H9 (cell line): ENCODE data around the gene SIGMAR1. TPM values are rescaled to one million over a fixed set of nuclear protein-coding genes. Genes with fewer than 3 reads are reported as not detected.

Experiments
- DNase-seq: peaks from one replicate; pipeline ENCODE4 v3.0.0-alpha.2; 2017
- H2AFZ ChIP-seq: one replicate; pipeline ENCODE4 v1.6.1; 2013; ENCODE audit warnings: mild to moderate bottlenecking, low read length, control low read depth, moderate library complexity
- H2AK5ac ChIP-seq: 2 replicates; pipeline ENCODE4 v1.6.1; 2013; ENCODE audit warnings: low read length, control low read depth, mixed read lengths; ENCODE audit not compliant: insufficient read length
- H2BK120ac ChIP-seq: one replicate; pipeline ENCODE4 v1.6.1; 2013; ENCODE audit warnings: low read depth, mild to moderate bottlenecking, low read length, control low read depth, inconsistent platforms; ENCODE audit not compliant: poor library complexity, severe bottlenecking
- H2BK12ac ChIP-seq: 2 replicates; pipeline ENCODE4 v1.6.1; 2013; ENCODE audit warnings: low read length, control low read depth, mixed read lengths, low read depth; ENCODE audit not compliant: insufficient read length
- H2BK15ac ChIP-seq: 2 replicates; pipeline ENCODE4 v1.6.1; 2013; ENCODE audit warnings: low read depth, low read length, control low read depth
- H2BK20ac ChIP-seq: one replicate; pipeline ENCODE4 v1.6.1; 2013; ENCODE audit warnings: low read depth, mild to moderate bottlenecking, low read length, control low read depth, inconsistent platforms; ENCODE audit not compliant: poor library complexity, severe bottlenecking
- H2BK5ac ChIP-seq: 2 replicates; pipeline ENCODE4 v1.6.1; 2013; ENCODE audit warnings: low read length, control low read depth, mixed read lengths; ENCODE audit not compliant: insufficient read length
- H3K14ac ChIP-seq: 2 replicates; pipeline ENCODE4 v1.6.1; 2013; ENCODE audit warnings: low read length, control low read depth; ENCODE audit not compliant: insufficient read depth
- H3K18ac ChIP-seq: 2 replicates; pipeline ENCODE4 v1.6.1; 2013; ENCODE audit warnings: low read depth, mild to moderate bottlenecking, mixed read lengths, low read length, control low read depth; ENCODE audit not compliant: insufficient read length
- H3K23ac ChIP-seq: 2 replicates; pipeline ENCODE4 v1.6.1; 2013; ENCODE audit warnings: low read length, control low read depth, mixed read lengths, low read depth; ENCODE audit not compliant: insufficient read length
- H3K23me2 ChIP-seq: 2 replicates; pipeline ENCODE4 v1.6.1; 2013; ENCODE audit warnings: low read depth, mild to moderate bottlenecking, mixed read lengths, low read length, control low read depth; ENCODE audit not compliant: insufficient read length, poor library complexity, severe bottlenecking
- H3K27ac ChIP-seq: 2 replicates; pipeline ENCODE4 v1.5.1; 2013; ENCODE audit warnings: low read length, control low read depth, mixed read lengths, low read depth; ENCODE audit not compliant: insufficient read length
- H3K27me3 ChIP-seq: 2 replicates; pipeline ENCODE4 v1.6.1; 2013; ENCODE audit warnings: low read length, control low read depth, inconsistent platforms; ENCODE audit not compliant: insufficient read depth
- H3K4ac ChIP-seq: 2 replicates; pipeline ENCODE4 v1.6.1; 2013; ENCODE audit warnings: low read depth, mild to moderate bottlenecking, control low read depth, inconsistent platforms, low read length, moderate library complexity
- H3K4me1 ChIP-seq: 2 replicates; pipeline ENCODE4 v1.6.1; 2013; ENCODE audit warnings: low read length, control low read depth, inconsistent platforms; ENCODE audit not compliant: insufficient read depth
- H3K4me2 ChIP-seq: 2 replicates; pipeline ENCODE4 v1.6.1; 2013; ENCODE audit warnings: low read length, control low read depth, mixed read lengths; ENCODE audit not compliant: insufficient read length, insufficient read depth
- H3K56ac ChIP-seq: 2 replicates; pipeline ENCODE4 v1.6.1; 2013; ENCODE audit warnings: low read depth, mild to moderate bottlenecking, mixed read lengths, low read length, control low read depth; ENCODE audit not compliant: insufficient read length
- H3K79me1 ChIP-seq: 2 replicates; pipeline ENCODE4 v1.6.1; 2013; ENCODE audit warnings: low read depth, mild to moderate bottlenecking, moderate library complexity, low read length, control low read depth, inconsistent platforms; ENCODE audit not compliant: insufficient read depth, poor library complexity, severe bottlenecking
- H3K79me2 ChIP-seq: 2 replicates; pipeline ENCODE4 v1.6.1; 2013; ENCODE audit warnings: low read length, control low read depth, inconsistent platforms; ENCODE audit not compliant: insufficient read depth
- H3K9ac ChIP-seq: 2 replicates; pipeline ENCODE4 v1.6.1; 2013; ENCODE audit warnings: low read length, control low read depth, mixed read lengths; ENCODE audit not compliant: insufficient read length; ENCODE audit errors: extremely low read depth
- H3K9me3 ChIP-seq: one replicate; pipeline ENCODE4 v1.6.1; 2013; ENCODE audit warnings: low read depth, low read length, inconsistent platforms; ENCODE audit not compliant: control insufficient read depth
- H3T11ph ChIP-seq: one replicate; pipeline ENCODE4 v1.6.1; 2013; ENCODE audit warnings: mild to moderate bottlenecking, low read length, control low read depth, inconsistent platforms
- H4K20me1 ChIP-seq: one replicate; pipeline ENCODE4 v1.6.1; 2013; ENCODE audit not compliant: control insufficient read depth, insufficient read length, insufficient read depth
- H4K5ac ChIP-seq: 2 replicates; pipeline ENCODE4 v1.6.1; 2013; ENCODE audit warnings: low read depth, mild to moderate bottlenecking, mixed read lengths, low read length, control low read depth; ENCODE audit not compliant: insufficient read length
- H4K8ac ChIP-seq: replicated peaks from 2 replicates; pipeline ENCODE4 v1.6.1; 2013; ENCODE audit warnings: low read length, control low read depth, mixed read lengths, low read depth; ENCODE audit not compliant: insufficient read length
- H4K91ac ChIP-seq: 2 replicates; pipeline ENCODE4 v1.6.1; 2013; ENCODE audit warnings: low read depth, mild to moderate bottlenecking, moderate library complexity, mixed read lengths, low read length, control low read depth; ENCODE audit not compliant: insufficient read length
- H3K27ac Mint-ChIP-seq, 3 experiments: 2 replicates in 2 of 3; 3 replicates in 1 of 3; pipeline ENCODE4 v1.8.0; 2020 to 2021; ENCODE audit warnings: mixed read lengths in 3 of 3, mild to moderate bottlenecking in 1 of 3, moderate library complexity in 1 of 3
- H3K27me3 Mint-ChIP-seq: 2 replicates; pipeline ENCODE4 v1.8.0; 2021; ENCODE audit warnings: low read depth, mild to moderate bottlenecking, moderate library complexity, mixed read lengths
- H3K36me3 Mint-ChIP-seq, 3 experiments: 2 replicates in 2 of 3; 3 replicates in 1 of 3; pipeline ENCODE4 v1.8.0; 2020 to 2021; ENCODE audit warnings: low read depth in 3 of 3, mixed read lengths in 3 of 3; ENCODE audit not compliant: insufficient read depth in 1 of 3
- H3K4me1 Mint-ChIP-seq, 2 experiments: 2 replicates each; pipeline ENCODE4 v1.8.0; 2020; ENCODE audit warnings: mixed read lengths in 2 of 2
- H3K4me3 Mint-ChIP-seq, 2 experiments: 2 replicates in 1 of 2; 3 replicates in 1 of 2; pipeline ENCODE4 v1.8.0; 2020 to 2021; ENCODE audit warnings: mild to moderate bottlenecking in 2 of 2, mixed read lengths in 2 of 2, moderate library complexity in 1 of 2
- H3K9me3 Mint-ChIP-seq, 2 experiments: 2 replicates in 1 of 2; 3 replicates in 1 of 2; pipeline ENCODE4 v1.8.0; 2020; ENCODE audit warnings: mild to moderate bottlenecking in 2 of 2, mixed read lengths in 2 of 2, moderate library complexity in 1 of 2
- CTCF ChIP-seq: fragments of 200-600 bp; sonication (generic); conservative IDR thresholded peaks from 3 replicates; pipeline ENCODE4 v1.8.0; 2021; ENCODE audit warnings: antibody characterized with exemption, mild to moderate bottlenecking
- WGBS: extraction: QIAGEN DNeasy Blood & Tissue Kit; methylation state at CpG from one replicate; pipeline ENCODE4 v1.1.7; 2013; ENCODE audit warnings: missing lambda C conversion rate, low lambda C conversion rate, mixed read lengths; ENCODE audit not compliant: insufficient read length; ENCODE audit errors: extremely low coverage; 5-methylcytosine and 5-hydroxymethylcytosine counted together
- total RNA-seq: library from RNA; stranded (reverse); gene quantifications from 2 replicates; pipeline ENCODE4 v1.2.1, GENCODE V29; 2021

The SIGMAR1 gene
- total RNA-seq, 1 experiment from 2014 or later, result 68.3 TPM

GRCh38 chr9:34600908-34601307, 36.7 kb downstream of the SIGMAR1 start:
- H3K18ac ChIP-seq, result no peak overlapping the region
- H4K91ac ChIP-seq, result no peak overlapping the region
- no peak overlapping the region for H2BK12ac ChIP-seq
- no peak overlapping the region for H3K4ac ChIP-seq
- H2BK15ac ChIP-seq, result no peak overlapping the region
- H3K23me2 ChIP-seq, result no peaks in the 10 kb centered on the region
- no peak overlapping the region for H3T11ph ChIP-seq
- WGBS, result no CpG with 5 or more reads among the region's 1 CpG
- Mint-ChIP-seq H3K27me3 (peaks cover 30% of the 10 kb centered on the region), H3K36me3 (no peaks in the 10 kb centered on the region), H3K4me3 (no peak overlapping the region), H3K9me3 (no peaks in the 10 kb centered on the region; a peak in 1 of 5 replicates), H3K27ac (no peak overlapping the region), H3K4me1 (peaks cover 11 to 12% of the 10 kb centered on the region in 2 experiments)
- H3K9me3 ChIP-seq, result no peaks in the 10 kb centered on the region
- H2BK20ac ChIP-seq, result no peak overlapping the region
- no peak overlapping the region for H2BK5ac ChIP-seq
- no peak overlapping the region for H3K23ac ChIP-seq
- no peak overlapping the region for H3K14ac ChIP-seq
- H2AFZ ChIP-seq, result no peak overlapping the region
- H2AK5ac ChIP-seq, result no peak overlapping the region
- H3K56ac ChIP-seq, result no peak overlapping the region
- no peaks in the 10 kb centered on the region for H3K27me3 ChIP-seq
- TF ChIP-seq CTCF, result no peak
- H3K79me1 ChIP-seq, result no peaks in the 10 kb centered on the region
- no peak overlapping the region for H4K8ac ChIP-seq
- no peaks in the 10 kb centered on the region for H3K79me2 ChIP-seq
- H3K4me1 ChIP-seq, result no peaks in the 10 kb centered on the region
- H3K27ac ChIP-seq, result no peak overlapping the region
- H3K4me2 ChIP-seq, result no peak overlapping the region
- no peak for DNase-seq
- H3K9ac ChIP-seq, result no peak overlapping the region
- no peak overlapping the region for H4K5ac ChIP-seq
- H4K20me1 ChIP-seq, result no peaks in the 10 kb centered on the region
- H2BK120ac ChIP-seq, result no peak overlapping the region
